OCI-LY1 (cell line): ENCODE results near the gene DOCK10.

ENCODE experiments used
- H2AFZ ChIP-seq: fragments of 200-600 bp; sonication (generic), shearing (Covaris generic); 2 replicates; pipeline ENCODE4 v1.6.0; 2014; ENCODE audit warnings: antibody characterized with exemption, mild to moderate bottlenecking, low read length
- H3F3A ChIP-seq: fragments of 200-600 bp; sonication (generic), shearing (Covaris generic); 2 replicates; pipeline ENCODE4 v1.6.0; 2014; ENCODE audit warnings: mild to moderate bottlenecking, antibody characterized with exemption, low read length, moderate library complexity; ENCODE audit not compliant: insufficient read depth
- H3K27ac ChIP-seq: fragments of 200-600 bp; sonication (generic); 2 replicates; pipeline ENCODE4 v1.5.1; 2014; ENCODE audit warnings: low read length, mixed run types, mild to moderate bottlenecking, low read depth; ENCODE audit not compliant: poor library complexity, severe bottlenecking
- H3K27me3 ChIP-seq: fragments of 200-600 bp; sonication (generic); 2 replicates; pipeline ENCODE4 v1.6.0; 2014; ENCODE audit warnings: antibody characterized with exemption, mild to moderate bottlenecking, low read length, moderate library complexity; ENCODE audit not compliant: insufficient read depth
- H3K36me3 ChIP-seq: fragments of 200-600 bp; sonication (generic); 2 replicates; pipeline ENCODE4 v1.6.1; 2014; ENCODE audit warnings: mild to moderate bottlenecking, antibody characterized with exemption, low read length, moderate library complexity, mixed read lengths; ENCODE audit not compliant: insufficient read depth
- H3K4me1 ChIP-seq: fragments of 200-600 bp; sonication (generic); 2 replicates; pipeline ENCODE4 v1.5.1; 2014; ENCODE audit warnings: mild to moderate bottlenecking, low read length, moderate library complexity; ENCODE audit not compliant: insufficient read depth, severe bottlenecking
- H3K4me2 ChIP-seq: fragments of 200-600 bp; sonication (generic), shearing (Covaris generic); 2 replicates; pipeline ENCODE4 v1.6.1; 2014; ENCODE audit warnings: low read length
- H3K4me3 ChIP-seq: fragments of 200-600 bp; sonication (generic); 2 replicates; pipeline ENCODE4 v1.5.1; 2014; ENCODE audit warnings: low read length, low read depth, mild to moderate bottlenecking, mixed read lengths; ENCODE audit not compliant: poor library complexity, severe bottlenecking
- H3K79me2 ChIP-seq: fragments of 200-600 bp; shearing (Covaris generic); 2 replicates; pipeline ENCODE4 v1.6.1; 2016; ENCODE audit warnings: mixed run types, low read length, mixed read lengths; ENCODE audit not compliant: insufficient read depth
- H3K9ac ChIP-seq: fragments of 200-600 bp; sonication (generic), shearing (Covaris generic); 2 replicates; pipeline ENCODE4 v1.6.1; 2014; ENCODE audit warnings: mild to moderate bottlenecking, low read length, mixed read lengths
- H3K9me2 ChIP-seq: fragments of 200-600 bp; sonication (generic), shearing (Covaris generic); 2 replicates; pipeline ENCODE4 v1.6.1; 2014; ENCODE audit warnings: low read depth, mild to moderate bottlenecking, low read length, mixed read lengths
- H3K9me3 ChIP-seq: fragments of 200-600 bp; shearing (Covaris generic); 2 replicates; pipeline ENCODE4 v1.6.1; 2014; ENCODE audit warnings: low read length, mixed read lengths
- H4K20me1 ChIP-seq: fragments of 200-600 bp; sonication (generic), shearing (Covaris generic); 2 replicates; pipeline ENCODE4 v1.6.0; 2016; ENCODE audit warnings: mild to moderate bottlenecking, low read length; ENCODE audit not compliant: insufficient read depth
- EZH2 ChIP-seq: fragments of 200-600 bp; sonication (generic), shearing (Covaris generic); IDR thresholded peaks from 2 replicates; pipeline ENCODE4 v1.8.0; 2017; ENCODE audit warnings: borderline replicate concordance, mixed run types, mild to moderate bottlenecking, antibody characterized with exemption, low read length, moderate library complexity, mixed read lengths
- TF ChIP-seq, protein P1 (sequence below): fragments of 200-600 bp; sonication (generic), shearing (Covaris generic); IDR thresholded peaks from 2 replicates; pipeline ENCODE4 v1.5.1; 2017; ENCODE audit warnings: mild to moderate bottlenecking, antibody characterized with exemption, low read length, moderate library complexity, mixed read lengths

The DOCK10 gene

DNA sequence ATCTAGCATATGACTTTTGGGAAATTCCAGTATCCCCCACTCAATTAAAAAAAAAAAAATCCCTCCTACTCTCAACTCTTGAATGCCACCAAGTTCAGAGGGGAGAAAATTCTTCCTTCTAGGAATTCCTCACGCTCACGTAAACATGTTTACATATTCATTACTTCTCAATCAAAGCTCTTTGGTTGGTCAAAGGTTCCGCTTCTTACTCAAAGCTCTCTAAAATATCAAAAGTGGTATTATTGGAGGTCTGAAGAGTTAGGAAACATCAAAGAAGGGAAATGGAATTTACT is 4.1 kb downstream of the DOCK10 start:
- Histone ChIP-seq H3K27ac (no peak overlapping the region), H3K4me3 (no peak overlapping the region), H3K4me2 (no peak overlapping the region), H3K9me3 (no peaks in the 10 kb centered on the region), H3K4me1 (no peaks in the 10 kb centered on the region), H3K9ac (no peak overlapping the region), H3F3A (no peaks in the 10 kb centered on the region), H2AFZ (no peak overlapping the region), H4K20me1 (no peaks in the 10 kb centered on the region), H3K36me3 (no peaks in the 10 kb centered on the region), H3K79me2 (no peaks in the 10 kb centered on the region), H3K9me2 (no peaks in the 10 kb centered on the region), H3K27me3 (no peaks in the 10 kb centered on the region)
- no peak for TF ChIP-seq EZH2
- TF ChIP-seq, protein P1, sequence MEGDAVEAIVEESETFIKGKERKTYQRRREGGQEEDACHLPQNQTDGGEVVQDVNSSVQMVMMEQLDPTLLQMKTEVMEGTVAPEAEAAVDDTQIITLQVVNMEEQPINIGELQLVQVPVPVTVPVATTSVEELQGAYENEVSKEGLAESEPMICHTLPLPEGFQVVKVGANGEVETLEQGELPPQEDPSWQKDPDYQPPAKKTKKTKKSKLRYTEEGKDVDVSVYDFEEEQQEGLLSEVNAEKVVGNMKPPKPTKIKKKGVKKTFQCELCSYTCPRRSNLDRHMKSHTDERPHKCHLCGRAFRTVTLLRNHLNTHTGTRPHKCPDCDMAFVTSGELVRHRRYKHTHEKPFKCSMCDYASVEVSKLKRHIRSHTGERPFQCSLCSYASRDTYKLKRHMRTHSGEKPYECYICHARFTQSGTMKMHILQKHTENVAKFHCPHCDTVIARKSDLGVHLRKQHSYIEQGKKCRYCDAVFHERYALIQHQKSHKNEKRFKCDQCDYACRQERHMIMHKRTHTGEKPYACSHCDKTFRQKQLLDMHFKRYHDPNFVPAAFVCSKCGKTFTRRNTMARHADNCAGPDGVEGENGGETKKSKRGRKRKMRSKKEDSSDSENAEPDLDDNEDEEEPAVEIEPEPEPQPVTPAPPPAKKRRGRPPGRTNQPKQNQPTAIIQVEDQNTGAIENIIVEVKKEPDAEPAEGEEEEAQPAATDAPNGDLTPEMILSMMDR, result no peak

DNA sequence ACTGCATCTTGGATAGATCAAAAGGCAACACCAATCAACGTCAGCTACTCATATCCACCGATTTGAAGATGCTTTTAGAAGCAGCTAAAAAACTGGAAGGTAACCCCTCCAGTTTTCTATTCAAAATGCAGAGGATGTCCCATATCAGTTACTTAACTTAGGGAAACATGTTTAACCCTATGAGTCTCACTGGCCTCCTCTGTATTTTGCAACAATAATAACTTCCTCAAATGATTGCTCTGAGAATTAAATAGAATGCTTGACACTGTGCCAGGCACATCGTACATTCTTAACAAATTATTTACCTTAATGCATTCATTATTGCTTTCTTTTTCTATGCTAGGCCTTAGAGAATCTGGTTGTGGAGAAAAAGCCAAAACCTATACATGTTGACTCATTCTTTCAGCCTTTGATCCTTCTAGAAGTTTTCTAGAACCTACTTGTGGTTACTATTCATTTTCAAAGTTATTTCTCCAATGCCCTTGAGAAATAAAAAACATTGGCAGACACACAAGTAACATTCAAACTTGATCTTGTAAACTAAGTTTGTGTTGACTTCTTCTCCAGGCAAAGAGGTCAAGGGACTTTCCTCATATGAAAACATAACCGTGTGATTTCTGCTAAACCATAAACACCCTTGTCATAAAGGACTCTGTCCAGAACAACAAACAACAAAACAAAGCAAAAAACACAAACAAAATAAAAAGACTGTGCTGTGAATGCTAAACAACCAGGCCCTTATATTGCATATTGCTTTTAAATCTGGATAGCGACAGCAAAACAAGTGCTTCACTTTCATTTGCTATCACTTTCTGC is 4.6 kb downstream of the DOCK10 start:
- H3K9me2 ChIP-seq, result no peaks in the 10 kb centered on the region
- no peak overlapping the region for H3K9ac ChIP-seq
- no peak overlapping the region for H2AFZ ChIP-seq
- H3K4me3 ChIP-seq, result no peak overlapping the region
- no peak overlapping the region for H3K4me2 ChIP-seq
- no peaks in the 10 kb centered on the region for H3K36me3 ChIP-seq
- H3K79me2 ChIP-seq, result no peaks in the 10 kb centered on the region
- no peaks in the 10 kb centered on the region for H3K9me3 ChIP-seq
- H4K20me1 ChIP-seq, result no peaks in the 10 kb centered on the region
- H3K4me1 ChIP-seq, result no peaks in the 10 kb centered on the region
- TF ChIP-seq EZH2, result no peak
- TF ChIP-seq, protein P1, result no peak
- no peak overlapping the region for H3K27ac ChIP-seq
- no peaks in the 10 kb centered on the region for H3F3A ChIP-seq
- H3K27me3 ChIP-seq, result no peaks in the 10 kb centered on the region

DNA sequence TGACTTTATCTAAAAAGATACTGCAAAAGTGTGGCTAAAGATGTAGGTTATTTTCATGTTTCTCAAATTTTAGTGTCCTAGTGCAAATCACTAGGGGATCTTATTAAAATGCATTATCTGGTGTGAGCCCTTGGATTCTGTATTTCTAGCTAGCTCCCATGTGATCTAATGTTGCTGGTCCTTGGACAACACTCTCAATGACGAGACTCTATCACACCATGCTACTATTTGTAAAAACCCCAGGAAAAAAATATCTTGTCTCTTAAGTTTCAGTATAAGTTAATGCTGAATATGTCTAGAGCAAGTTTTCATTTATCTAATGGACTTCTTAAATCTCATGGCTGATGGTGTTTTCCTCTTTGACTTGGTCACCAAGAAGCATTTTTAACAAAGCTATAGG is 5.8 kb downstream of the DOCK10 start:
- Histone ChIP-seq H3K27ac (no peak overlapping the region), H3K4me1 (no peaks in the 10 kb centered on the region), H3K27me3 (no peaks in the 10 kb centered on the region), H3K4me3 (no peak overlapping the region), H3K9me3 (no peaks in the 10 kb centered on the region), H3K79me2 (no peaks in the 10 kb centered on the region), H3K4me2 (no peak overlapping the region), H3K9me2 (no peaks in the 10 kb centered on the region), H3F3A (no peaks in the 10 kb centered on the region), H3K9ac (no peak overlapping the region), H3K36me3 (no peaks in the 10 kb centered on the region), H4K20me1 (no peaks in the 10 kb centered on the region), H2AFZ (no peak overlapping the region)
- no peak for TF ChIP-seq EZH2
